GM19035 (cell line): ENCODE data around the gene TBATA.

Experiments used
- ATAC-seq: cut with Tn5 transposase; IDR thresholded peaks from one replicate; pipeline ENCODE4 v1.9.1; 2021; ENCODE audit not compliant: unreplicated experiment

The TBATA gene

DNA sequence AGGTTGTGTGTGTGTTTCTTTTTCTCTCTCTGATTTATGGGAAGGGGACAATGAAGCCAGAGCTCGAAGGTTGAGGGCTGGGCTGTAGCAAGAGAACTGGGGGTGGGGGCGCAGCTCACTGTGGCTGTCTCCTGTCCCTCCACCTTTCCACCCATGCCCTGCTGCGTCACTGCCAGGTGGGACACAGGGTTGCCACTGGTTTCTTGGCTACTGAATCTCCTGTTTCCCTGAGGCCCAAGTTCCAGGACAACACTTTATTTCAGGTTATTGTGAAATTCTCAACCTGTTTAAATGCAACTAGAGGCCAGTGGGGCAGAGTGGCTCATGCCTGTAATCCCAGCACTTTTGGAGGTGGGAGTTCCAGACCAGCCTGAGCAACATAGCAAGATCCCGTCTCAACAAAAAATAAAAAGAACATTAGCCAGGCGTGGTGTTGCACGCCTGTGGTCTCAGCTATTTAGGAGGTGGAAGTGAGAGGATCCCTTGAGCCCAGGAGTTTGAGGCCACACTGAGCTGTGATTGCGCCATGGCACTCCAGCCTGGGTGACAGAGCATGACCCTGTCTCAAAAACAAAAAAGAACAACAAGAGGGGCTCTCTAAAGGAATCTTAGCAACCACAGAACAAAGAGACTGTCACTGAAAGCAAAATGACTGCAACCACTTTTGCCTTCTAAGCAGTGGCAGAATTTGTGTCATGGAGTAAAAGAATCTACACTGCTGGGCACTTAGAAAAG, 22.6 kb downstream of the TBATA start:
- ATAC-seq, result no peak

DNA sequence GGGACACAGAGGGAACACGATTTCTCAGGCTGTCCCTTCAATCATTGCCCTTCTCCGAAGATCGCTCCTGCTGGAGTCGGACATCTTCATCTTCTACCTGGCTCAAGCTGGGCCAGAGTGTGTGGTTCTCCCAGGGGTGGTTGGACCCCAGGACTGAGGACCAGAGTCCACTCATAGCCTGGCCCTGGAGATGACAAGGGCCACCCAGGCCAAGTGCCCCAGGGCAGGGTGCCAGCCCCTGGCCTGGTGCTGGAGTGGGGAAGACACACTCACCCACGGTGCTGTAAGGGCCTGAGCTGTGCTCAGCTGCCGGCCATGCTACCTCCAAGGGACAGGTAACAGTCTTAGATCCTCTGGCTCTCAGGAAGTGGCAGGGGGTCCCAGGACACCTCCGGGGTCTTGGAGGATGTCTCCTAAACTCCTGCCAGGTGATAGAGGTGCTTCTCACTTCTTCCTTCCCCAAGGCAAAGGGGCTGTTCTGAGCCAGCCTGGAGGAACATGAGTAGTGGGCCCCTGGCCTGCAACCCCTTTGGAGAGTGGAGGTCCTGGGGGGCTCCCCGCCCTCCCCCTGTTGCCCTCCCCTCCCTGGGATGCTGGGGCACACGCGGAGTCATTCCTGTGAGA, 23.3 kb downstream of the TBATA start:
- ATAC-seq, result no peak

DNA sequence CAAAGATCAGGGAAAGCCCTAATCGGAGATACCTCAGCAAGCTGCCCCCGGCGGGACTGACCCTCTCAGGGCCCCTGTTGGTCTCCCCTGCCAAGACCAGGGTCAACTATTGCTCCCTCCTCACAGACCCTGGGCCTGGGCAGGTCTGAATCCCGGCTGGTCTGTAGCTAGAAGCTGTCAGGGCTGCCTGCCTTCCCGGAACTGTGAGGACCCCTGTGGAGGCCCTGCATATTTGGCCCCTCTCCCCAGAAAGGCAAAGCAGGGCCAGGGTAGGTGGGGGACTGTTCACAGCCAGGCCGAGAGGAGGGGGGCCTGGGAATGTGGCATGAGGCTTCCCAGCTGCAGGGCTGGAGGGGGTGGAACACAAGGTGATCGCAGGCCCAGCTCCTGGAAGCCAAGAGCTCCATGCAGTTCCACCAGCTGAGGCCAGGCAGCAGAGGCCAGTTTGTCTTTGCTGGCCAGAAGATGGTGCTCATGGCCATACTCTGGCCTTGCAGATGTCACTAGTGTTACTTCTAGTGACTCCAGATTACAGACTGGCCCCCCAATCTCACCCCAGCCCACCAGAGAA, 24.1 kb downstream of the TBATA start:
- no peak for ATAC-seq

DNA sequence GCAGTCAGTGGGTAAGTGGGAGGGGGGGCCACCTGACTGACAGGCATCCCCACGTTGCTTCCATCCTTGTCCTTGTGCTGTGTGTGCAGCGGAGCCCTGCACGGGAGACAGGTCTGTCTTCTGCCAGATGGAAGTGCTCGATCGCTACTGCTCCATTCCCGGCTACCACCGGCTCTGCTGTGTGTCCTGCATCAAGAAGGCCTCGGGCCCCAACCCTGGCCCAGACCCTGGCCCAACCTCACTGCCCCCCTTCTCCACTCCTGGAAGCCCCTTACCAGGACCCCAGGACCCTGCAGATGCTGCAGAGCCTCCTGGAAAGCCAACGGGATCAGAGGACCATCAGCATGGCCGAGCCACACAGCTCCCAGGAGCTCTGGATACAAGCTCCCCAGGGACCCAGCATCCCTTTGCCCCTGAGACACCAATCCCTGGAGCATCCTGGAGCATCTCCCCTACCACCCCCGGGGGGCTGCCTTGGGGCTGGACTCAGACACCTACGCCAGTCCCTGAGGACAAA, 24.8 kb downstream of the TBATA start:
- no peak for ATAC-seq

DNA sequence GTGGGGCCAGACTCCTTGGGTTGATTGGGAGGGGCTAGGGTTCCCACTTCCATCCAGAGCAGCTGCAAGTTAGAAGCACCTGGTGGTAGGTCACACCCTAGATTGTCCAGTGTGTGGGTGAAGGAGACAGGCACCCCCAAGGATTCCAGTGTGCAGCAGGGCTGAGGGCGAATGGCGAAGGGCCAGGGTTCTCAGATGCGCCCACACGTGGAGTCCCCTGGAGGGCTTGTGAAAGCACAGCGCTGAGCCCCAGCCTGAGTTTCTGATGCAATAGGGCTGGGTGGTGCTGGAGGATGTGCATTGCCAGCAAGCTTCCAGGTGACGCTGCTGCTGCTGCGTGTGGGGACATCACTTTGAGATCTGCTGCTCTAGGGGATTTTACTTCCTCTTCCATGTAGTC, 25.4 kb downstream of the TBATA start:
- no peak for ATAC-seq

DNA sequence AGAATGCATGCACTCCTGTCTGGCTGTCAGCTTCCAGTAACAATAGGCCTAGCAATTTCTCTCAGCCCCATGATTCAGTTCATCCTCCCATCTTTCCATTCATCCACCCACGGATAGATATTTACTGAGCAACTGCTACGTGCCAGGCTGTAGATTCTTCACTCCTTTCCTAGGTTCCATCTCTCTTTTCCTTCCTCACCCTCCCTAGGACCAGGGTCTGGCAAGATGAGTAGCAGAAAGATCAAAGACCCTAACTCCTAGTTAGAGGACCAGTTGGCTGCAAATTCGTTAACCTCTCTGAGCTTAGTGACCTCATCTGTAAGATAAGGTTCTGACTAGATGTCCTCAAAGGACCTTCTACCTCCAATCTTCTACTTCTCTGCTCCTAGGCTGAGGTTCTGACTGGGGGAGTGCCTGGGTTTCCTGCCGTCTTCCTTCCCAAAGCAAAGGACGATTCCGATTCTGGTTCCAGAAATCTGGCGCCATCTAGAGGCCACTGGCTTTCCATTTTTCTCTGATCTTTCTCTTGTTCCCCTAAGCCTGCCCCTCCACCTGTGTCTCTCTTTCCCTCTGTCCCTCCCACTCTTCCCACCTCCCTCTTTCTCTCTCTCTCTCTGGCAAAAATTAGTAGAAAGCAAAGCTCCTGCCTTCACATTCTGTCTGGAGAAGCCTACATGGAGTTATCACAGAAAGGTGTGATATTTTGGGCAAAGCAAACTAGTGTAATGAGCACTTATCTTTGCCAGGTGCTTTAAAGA, 26.2 kb downstream of the TBATA start:
- no peak for ATAC-seq

DNA sequence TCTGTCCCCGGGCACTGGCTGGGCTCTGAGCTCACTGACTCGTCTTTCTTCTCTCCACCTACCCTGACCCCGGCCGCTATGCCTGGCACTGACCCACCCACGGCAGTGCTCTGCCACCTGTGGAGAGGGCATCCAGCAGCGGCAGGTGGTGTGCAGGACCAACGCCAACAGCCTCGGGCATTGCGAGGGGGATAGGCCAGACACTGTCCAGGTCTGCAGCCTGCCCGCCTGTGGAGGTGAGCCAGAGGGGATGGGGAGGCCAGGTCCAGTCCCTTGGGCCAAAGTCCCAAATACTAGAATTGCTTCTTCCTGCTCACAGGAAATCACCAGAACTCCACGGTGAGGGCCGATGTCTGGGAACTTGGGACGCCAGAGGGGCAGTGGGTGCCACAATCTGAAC, 27.3 kb downstream of the TBATA start:
- no peak for ATAC-seq

DNA sequence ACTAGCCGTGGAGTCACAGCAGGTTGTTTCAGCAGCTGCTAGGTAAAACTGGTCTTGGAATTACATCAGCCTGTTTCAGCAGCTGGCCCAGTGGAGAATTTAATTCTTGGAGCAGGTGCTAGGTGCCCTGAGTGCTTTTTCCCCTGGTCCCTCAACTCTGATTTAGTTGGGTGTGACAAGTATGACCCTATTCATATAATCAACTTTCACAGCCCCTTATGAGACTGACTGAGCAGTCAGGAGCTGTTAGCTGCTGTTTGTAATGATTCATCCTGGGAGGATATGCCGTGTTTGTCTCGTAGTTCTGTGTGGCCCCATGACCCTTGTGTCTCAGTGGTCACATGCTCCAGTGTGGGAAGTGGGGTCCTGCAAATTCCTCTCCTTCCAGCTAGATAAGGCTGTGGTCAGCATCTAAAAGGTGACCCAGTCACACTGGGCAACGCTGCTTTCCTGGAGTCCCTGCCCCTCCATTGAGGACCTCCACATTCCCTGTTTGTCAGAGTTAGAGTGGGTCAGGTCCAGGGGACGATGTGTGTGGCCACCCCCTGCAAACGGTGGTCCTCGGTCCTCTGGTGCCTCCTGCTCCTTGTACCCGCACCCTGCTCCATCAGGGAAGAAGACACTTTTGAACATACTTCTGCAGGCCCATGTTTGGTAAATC, 28.3 kb downstream of the TBATA start:
- ATAC-seq, result no peak

DNA sequence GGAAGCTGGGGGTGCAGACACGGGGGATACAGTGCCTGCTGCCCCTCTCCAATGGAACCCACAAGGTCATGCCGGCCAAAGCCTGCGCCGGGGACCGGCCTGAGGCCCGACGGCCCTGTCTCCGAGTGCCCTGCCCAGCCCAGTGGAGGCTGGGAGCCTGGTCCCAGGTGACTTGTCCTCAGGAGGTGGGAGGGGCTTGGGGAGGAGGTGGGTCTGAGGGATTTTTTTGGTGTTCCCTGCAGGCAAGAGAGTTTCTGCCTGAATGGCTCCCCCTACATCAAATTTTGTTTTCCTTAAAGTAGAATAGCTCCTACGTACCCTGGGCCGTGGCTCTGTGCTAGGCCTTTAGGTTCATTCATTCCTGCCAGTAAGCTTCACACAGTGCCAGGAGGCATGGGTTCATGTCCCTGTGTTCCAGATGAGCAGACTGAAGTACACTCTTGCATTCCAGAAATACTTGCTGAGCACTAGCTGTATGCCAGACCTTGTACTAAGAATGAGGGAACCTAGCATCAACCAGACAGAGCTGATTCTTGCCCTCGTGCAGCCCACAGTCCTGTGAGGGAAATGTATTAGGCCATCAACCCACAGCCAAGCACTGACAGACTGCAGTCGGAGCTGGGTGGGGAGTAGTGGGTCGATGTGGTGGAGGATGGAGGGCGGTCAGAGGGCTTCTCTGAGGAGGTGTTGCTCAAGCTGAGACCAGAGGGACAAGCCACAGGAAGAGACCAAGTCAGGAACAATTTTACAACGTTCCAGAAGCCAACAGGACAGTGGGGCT, 31.1 kb downstream of the TBATA start:
- ATAC-seq, result no peak

DNA sequence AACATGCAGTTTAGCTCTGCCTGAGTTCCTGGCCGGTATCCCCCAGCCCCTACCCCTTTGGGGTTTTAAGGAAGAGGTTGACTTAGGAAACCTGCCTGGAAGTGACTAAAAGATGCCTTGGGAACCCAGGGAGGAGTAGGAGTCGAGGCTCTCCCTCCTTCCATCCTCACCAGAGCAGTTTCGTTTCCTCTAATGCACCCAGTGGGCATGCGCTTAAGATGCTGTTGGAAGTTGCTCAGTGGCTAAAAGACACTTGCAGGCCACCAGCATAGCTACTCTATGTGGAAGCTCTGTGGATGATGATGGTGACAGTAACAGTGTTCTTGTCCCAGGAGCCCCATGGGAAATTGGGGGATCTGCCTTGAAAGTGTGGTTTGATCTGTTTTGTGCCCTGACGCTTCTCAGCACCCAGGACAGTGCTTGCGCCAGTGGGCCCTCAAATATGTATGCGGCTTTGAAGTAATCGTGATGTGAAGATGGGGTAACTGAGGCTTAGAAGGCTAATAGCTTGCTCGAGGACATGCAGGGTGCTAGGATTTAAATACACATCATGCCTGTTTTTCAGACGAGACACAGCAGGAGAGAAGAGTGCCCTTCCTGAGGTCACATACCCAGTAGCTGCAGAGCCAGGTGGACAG, 32.0 kb downstream of the TBATA start:
- no peak for ATAC-seq

DNA sequence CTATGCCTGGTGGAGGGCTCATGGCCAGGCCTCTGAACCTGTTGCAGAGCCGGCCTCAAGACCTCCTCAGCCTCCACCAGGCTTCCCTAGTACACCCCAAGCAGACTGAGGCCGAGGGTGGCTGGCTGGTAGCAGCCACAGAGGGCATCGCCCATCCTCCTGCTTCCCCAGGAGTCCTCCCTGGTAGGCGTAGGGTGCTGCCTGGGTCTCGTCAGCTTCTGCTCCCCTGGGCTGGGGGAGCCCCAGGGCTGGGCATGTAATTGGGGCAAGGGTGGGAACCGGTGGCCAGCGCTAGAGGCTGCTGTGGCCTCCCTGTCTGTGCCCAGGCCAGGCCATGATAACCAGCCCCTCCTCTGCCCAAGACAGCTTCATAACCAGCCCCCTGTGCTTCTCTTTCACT, 32.6 kb downstream of the TBATA start:
- ATAC-seq, result no peak

DNA sequence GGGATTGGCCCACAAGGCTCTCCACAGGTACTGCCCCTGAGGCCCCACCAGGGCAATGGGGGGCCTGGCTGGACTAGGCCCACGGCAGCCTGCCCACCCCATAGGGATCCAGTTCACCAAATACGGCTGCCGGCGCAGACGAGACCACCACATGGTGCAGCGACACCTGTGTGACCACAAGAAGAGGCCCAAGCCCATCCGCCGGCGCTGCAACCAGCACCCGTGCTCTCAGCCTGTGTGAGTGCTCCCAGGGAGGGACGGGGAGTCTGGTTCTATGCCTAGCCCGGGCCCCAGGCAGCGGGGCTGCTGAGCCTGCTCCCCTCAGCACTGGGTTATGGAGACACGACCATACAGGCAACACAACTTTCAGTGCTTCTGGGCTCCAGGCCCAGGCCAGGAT, 33.2 kb downstream of the TBATA start:
- ATAC-seq, result no peak

DNA sequence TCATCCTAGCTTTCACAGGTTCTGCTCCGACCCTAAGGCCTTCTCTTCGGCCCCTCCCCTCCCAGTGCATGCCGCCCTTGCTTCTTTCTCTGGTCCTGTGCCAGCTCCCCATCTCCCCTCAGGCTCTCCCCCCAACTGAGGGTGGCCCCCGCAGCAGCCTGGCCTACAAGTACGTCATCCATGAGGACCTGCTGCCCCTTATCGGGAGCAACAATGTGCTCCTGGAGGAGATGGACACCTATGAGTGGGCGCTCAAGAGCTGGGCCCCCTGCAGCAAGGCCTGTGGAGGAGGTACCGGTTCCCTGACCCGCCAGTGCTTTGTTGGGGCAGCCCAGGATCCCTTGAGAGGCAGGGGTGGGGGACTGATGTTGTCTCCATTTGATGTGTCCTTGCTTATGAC, 33.8 kb downstream of the TBATA start:
- no peak for ATAC-seq

DNA sequence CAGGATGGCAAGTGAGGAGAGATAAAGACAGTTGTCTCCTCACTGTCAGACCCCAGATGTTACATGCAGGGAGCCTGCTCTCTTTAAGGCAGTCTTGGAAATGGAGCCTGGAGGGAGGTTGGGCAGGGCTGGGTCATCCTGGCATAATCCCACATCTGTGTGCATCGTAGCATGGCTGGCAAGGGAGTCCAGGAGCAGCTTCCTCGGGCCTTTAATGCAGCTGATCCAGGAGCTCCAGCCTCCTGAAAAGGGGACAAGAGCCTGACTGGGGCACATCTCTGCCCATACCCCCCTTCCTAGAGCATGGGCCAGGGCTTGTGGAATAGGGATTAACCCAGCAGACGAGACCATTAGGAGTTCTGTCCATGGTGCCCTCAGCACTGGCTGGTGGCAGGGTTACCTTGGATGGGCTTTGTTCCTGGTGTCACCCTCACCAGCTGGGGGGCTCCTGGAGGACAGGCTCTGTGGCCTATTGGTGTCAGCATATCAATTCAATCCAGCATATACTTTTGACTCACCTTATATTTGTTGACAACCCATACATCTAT, 34.9 kb downstream of the TBATA start:
- no peak for ATAC-seq

DNA sequence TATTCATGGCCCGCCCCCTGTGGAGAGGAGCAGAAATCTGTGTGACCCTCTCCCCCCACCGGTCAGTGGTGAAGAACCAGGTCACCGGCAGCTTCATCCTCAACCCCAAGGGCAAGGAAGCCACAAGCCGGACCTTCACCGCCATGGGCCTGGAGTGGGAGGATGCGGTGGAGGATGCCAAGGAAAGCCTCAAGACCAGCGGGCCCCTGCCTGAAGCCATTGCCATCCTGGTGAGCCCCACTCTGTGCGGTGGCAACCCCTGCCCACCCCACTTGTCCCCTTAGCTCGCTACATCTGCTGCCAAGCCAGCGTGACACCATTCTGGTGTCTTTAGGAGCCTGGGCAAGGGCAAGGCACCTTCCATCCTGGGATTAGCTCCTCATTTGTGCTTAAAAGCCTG, 35.4 kb downstream of the TBATA start:
- no peak for ATAC-seq

DNA sequence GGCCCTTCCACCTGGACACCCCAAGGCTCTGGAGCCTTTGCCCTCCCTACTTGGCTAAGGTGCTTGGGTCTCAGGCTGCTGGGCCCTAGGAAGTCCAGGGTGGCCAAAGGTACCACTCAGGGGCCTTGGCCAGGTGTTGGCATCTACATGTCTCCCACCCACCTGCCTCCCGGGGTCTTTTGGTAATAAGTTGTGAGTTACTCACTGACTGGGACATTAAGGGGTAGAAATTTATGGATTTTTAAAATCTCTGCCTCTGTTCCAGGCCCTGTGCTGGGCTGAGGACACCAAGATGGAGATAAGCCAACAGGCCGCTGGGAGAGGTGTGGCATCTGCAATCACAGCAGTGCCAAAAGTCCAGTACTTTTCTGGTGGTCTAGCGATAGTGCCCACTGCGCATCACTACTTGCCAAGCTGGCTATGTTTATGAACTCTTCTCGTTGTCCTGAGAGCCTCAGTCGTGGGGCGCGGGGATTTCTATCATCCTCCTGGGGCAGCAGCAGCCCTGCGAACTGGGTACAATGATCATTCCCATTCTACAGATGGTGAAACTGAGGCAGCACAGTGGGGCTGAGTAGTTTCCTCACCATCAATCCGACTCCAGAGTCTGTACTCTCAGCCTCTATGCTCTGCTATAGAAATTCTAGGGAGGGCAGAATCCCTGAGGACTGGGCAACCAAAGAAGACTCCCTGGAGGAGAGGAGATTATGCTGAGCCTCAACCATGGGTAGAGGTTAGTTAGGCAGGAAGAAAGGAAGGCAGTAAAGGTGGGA, 36.2 kb downstream of the TBATA start:
- no peak for ATAC-seq

DNA sequence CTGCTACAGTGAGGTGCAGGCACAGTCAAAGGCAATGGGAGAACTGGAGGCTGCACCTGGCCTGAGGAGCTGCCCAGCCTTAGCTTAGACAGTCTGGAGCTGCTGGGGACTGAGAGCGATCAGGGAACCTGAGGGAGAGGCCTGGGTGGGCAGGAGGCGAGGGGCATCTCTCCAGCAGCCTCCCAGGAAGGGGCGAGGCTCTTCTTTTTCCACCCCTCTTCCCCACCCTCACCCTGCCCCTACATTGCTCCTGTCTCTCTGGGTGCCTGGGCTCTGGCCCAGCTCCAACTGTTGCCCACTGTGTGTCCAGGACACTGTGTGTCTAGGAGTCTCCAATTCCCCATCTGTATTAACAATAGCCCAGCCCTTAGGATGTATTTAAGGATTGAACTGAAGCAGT, 36.9 kb downstream of the TBATA start:
- no peak for ATAC-seq

DNA sequence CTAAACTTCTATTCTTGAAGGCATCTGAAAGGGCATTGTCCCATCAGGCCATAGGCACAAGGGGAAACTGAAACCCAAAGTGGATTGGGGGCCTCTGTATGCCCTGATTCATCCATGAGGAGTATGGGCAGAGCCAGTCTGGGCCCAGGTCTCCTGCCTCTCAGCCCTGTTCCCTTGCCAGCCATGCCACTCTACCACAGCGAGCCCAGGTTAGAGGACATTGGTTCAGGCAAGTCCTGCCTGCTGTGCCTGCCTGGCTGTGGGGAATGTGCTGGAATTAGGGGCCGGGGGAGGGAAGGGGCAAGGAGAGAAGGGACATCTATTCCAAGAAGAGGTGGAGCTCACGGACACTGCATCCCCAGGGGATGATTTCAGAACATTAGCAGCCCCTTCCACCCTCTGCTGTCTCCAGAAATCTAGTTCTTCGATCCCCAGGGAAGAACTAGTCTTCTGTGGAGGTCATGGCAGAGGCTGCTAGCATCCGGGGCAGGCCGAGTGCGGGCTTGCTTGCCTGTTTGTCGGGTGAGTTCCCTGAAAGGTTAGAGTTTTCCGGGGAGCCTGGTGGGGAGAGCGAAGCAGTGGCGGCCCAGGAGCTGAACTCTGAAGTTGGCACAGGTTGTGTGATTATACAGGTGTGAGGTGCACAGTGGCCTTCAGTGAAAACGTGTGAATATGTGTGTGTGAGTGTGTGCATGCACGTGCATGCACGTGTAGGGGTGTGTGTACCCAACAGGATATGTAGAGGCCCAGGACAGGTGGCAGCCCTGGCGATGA, 37.8 kb downstream of the TBATA start:
- ATAC-seq, result no peak
